OCI-LY3 (cell line): ENCODE data around the gene HMBS.

Source experiments
- CTCF ChIP-seq: fragments of 200-600, 300-600 bp; sonication (generic); IDR thresholded peaks from 2 replicates; pipeline ENCODE4 v1.5.1; 2014; ENCODE audit warnings: antibody characterized with exemption, low read length, low read depth
- EZH2phosphoT487 ChIP-seq: fragments of 200-600 bp; shearing (Covaris generic); IDR thresholded peaks from 2 replicates; pipeline ENCODE4 v1.6.1; 2018; ENCODE audit warnings: antibody characterized with exemption, mixed run types, low read depth

GRCh38 chr11:119112314-119113020 lies 27.8 kb downstream of the HMBS start:
- TF ChIP-seq CTCF (no peak), EZH2phosphoT487 (no peak)
